HG03520 (cell line): ENCODE data around the gene PNPLA7.

ENCODE experiments used
- ATAC-seq: cut with Tn5 transposase; IDR thresholded peaks from one replicate; pipeline ENCODE4 v1.9.1; 2021; ENCODE audit warnings: mild to moderate bottlenecking, moderate library complexity; ENCODE audit not compliant: unreplicated experiment

The PNPLA7 gene

DNA sequence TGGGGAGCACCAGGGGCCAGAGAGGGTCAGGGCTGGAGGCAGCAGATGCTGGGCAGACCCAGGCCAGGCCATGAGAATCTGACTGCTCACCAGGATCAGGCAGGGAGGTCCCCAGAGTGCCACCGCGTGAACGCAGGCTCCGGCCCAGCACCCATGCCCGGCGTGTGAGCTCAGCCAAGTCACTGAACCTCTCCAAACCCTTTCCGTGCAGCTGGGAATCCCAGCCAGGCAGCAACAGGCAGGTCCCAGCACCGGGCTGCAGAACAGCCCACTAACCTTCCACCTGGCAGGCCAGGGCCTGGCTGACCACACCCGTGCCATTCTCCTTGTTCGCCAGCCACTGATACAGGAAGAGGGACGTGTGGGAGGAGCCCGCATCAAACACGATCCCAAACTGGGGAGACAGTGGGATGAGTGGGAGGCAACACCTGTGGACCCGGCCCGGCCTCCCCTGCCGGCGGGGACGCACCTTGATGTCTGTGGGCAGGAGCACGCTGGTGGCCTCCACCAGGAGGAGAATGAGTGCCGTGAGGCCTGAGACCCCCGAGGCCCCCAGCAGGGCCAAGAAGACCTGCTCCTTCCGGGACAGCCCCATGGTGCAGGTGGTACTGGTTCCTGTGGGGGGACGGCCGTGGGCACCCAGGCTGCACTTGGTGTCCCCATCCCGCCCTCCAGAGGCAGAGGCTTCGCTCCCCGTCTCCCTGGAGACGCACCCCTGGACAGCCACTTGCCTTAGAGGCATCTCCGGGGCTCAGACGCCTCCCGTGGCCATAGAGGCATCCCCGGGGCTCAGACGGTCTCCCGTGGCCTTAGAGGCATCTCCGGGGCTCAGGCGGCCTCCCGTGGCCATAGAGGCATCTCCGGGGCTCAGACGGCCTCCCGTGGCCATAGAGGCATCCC, 112.3 kb downstream of the PNPLA7 start:
- ATAC-seq: no peak

DNA sequence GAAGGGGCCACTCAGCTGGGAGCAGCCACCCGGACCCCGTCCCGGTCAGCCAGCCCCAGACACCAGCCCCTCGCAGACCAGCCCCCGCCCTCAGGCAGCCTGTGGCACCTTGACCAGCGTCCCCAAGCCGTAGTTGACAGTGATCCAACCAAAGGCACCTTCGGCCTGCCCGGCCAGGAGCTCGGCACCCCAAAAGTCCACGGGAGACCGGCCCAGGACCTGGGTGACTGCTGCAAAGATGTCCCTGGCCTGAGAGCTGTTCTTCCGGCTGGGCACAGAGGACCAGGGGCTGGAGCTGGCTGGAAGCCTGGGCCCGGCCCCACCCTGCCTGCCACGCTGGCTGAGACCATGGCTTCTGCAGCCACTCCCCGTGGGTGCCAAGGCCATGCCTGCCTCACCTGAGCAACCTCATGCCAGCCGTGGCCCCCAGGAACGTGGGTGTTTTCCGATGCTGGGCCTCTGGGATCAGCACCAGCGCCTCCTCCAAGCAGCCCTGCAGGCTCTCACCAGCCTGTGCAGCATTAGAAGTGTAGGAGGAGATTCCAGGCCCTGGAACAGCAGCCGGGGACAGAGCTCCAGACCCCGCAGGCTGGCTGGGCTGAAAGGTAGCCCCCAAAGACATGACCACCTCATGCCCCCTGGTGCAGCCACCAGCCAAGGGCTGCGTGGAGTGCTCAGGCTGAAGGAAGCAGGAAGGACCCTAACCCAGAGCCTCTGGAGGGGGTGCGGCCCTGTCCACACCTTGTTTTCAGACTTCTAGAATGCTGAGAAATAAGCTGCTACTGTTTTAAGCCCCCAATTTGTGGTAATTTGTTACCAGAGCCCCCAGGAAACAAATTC, 113.2 kb downstream of the PNPLA7 start:
- ATAC-seq: no peak

DNA sequence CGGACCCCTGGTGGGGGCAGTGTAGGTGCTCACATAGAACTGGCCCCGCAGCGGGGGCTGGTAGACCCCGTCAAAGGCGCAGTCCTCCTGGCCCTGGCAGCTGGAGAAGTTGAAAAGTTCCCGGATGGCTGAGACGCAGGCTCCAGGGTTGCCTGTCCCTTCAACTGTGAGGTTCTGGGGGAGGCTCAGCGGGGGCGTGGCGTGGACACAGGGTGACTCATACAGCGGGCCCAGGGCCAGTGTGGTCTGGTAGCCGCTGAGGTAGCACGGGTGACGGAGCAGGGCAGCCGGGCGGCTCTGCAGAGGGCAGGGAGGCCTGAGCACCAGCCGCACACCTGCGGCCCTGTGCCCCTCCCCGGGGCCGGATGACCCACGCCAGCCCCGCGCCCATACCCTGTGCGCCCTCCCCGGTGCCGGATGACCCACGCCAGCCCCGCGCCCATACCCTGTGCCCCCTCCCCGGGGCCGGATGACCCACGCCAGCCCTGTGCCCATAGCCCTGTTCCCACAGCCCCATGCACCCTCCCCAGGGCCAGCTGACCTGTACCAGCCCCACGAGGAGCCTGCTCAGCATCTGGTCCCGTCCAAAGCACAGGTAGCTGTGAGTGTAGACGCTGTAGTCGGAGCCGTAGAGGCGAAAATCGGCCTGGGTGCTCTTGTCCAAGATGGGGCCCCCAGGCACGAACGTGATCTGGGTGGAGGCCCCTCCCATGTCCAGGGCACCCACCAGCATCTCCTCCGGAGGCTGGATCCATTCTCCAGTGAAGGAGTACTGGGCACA, 114.0 kb downstream of the PNPLA7 start:
- no peak for ATAC-seq

DNA sequence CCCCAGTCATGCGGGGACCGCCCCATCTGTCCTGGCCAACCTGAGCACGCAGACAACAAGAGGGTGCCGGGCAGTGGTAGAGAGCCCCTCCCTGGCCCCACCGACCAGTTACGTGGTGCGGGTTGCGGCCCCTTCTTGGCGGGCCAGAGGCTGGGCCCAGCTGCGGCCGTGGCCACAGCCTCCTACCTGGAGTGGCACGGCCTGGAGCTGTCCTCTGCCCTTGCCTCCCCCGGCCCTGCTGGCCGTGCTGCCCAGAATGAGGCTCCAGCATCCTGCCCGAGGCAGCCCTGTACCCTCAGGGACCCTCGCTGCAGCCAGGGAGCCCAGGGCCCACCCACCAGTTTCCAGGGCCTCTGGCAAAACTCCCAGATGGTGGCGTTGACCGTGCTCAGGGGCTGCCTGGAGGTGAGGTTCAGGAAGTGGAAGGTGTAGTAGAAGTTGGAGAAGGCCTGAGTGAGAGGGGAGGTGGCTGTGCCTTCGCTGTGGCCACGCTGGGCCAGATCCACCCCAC, 114.8 kb downstream of the PNPLA7 start:
- no peak for ATAC-seq

DNA sequence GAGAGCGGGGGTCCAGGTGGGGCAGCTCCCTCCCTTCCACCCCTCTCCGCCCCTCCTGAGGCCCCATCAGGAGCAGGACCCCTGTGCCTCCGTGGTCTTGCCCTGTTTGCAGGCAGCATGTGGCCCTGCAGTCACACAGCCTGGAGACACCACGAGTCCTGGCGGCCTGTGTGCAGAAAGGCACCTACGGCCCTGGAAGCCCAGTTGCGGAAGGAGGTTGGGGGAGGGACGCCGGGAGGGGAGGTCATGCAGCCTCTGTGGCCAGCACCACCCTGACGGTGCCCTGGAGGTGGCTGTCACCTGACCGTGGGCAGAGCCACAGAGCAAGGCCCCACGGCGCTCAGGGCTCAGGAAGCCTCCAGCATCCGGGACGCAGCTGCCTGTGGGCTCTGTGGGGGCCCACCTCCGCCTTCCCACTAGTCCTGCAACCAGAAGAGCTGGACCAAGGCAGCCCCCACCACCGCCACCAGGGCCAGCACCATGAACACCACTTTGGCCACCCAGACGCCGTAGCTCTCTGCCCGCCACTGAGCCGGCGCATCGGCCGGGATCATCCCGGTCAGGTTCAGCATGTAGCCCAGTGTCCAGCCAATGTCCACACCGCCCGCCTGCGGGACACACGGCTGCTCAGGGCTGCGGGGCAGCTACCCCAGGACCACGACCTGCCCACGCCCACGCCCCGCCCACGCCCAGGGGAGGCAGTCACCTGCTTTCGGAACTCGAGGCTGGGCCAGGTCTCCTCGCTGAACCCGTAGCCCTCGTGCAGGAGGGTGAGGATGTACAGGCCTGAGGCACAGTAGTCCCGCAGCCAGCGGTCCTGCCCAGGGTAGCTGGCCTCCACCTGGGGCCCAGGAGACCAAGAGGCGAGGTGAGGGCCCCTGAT, 115.5 kb downstream of the PNPLA7 start:
- ATAC-seq: no peak

DNA sequence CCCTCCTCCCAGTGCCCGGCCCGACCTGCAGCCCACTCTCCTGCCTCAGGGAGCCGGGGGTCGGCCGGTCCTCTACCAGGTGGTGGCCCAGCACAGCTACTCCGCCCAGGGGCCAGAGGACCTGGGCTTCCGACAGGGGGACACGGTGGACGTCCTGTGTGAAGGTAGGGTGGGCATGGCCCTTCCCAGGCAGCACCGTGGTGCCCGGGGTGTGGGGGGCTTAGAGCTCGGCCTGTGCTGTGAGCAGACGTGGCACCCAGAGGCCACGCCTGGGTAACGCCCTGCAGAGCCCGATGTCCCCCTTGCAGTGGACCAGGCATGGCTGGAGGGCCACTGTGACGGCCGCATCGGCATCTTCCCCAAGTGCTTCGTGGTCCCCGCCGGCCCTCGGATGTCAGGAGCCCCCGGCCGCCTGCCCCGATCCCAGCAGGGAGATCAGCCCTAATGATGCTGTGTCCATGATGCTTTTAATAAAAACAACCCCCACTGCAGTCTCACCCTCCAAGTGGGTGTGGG, 116.2 kb downstream of the PNPLA7 start:
- no peak for ATAC-seq

DNA sequence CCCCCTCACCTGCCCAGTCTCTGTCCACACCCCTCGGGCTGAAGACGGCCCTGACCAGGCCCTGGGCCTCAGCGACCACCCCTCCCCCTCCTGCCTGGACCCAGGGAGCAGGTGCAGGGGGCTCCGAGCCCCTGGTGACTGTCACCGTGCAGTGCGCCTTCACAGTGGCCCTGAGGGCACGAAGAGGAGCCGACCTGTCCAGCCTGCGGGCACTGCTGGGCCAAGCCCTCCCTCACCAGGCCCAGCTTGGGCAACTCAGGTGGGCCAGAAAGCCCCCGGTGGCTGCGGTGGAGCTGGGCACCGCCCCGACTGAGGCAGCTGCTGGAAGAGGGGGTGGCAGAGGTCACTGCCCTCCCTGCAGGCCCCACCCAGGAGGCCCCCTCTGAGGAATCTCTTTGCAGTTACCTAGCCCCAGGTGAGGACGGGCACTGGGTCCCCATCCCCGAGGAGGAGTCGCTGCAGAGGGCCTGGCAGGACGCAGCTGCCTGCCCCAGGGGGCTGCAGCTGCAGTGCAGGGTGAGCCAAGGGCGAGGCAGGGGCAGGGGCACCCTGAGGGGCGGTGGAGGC, 116.8 kb downstream of the PNPLA7 start:
- ATAC-seq: no peak

DNA sequence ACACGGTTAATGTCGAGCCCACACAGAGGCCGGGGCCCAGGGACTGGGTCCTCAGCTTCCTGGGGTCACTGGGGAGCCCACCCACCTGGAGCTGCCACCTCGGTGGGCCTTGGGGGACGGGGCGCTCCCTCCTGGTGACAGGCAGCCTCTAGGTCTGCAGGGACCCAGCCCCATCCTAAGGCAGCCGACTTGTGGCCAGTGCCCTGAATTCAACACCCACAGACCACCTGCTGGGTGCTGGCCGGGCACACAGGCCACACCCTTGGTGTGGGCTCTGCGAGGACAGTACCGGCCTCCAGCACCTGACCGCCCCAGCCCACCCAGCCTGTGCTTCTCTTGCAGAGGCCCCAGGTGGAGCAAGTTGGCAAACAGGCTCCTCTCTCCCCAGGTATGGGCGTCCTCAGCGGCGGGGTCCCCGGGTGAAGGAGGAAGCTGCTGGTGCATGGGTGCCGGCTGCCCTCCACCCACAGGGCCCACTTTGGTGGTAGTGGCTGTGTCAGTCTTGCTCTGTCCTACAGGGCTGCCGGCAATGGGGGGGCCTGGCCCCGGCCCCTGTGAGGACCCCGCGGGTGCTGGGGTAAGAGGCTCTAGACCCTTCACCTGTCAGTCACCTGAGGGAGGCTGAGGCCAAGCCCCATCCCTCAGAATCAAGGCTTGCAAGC, 117.4 kb downstream of the PNPLA7 start:
- ATAC-seq: no peak

DNA sequence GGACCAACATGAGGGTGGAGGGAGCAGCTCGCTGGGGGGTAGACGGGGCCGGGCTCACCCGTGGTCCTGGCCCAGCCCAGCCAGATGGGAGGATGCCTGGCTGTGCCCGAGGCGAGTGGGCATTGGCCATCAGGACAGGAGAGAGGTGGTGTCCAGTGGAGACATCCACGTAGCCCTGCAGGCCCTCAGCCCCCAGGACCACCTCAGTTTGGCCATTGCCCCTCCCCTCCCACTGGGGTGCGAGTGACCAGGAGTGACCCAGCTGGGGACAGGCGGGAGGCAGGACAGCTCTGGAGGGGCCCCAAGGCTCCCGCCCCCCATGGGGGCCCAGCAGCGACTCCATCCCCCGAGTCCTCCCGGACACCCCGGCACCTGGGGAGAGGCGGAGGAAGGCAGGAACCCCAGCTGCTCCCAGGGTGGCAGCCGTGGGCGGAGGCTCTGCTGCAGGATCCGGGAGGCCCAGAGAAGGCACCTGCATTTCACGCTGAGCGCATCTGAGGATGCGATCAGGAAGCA, 118.7 kb downstream of the PNPLA7 start:
- ATAC-seq: no peak

DNA sequence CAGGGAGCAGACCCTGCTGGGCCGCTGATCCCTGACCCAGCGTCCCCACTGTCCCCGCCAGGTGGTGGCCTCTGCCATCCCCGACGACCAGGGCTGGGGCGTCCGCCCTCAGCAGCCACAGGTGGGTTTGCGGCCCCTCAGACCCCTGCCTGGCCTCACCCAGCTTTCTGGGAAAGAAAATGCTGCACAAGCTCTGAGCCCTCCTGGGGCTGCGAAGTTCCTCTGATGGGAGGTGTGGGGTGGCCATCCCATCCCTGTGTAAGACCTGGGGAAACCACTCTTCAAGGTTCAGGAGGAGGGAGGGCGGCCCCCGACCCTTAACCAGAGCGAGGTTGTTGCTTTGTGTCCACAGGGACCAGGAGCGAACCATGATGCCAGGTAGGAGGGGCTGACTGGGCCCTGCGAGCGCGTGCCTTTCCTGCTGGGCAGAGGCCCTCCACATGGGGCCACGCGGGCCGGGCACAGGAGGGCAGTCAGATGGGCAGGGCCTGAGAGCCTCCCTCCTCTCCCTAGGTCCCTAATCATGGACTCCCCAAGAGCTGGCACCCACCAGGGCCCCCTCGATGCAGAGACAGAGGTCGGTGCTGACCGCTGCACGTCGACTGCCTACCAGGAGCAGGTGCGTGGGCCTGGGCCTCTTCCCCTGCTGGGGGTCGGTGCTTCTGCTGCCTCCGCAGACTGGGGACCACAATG, 119.3 kb downstream of the PNPLA7 start:
- no peak for ATAC-seq

DNA sequence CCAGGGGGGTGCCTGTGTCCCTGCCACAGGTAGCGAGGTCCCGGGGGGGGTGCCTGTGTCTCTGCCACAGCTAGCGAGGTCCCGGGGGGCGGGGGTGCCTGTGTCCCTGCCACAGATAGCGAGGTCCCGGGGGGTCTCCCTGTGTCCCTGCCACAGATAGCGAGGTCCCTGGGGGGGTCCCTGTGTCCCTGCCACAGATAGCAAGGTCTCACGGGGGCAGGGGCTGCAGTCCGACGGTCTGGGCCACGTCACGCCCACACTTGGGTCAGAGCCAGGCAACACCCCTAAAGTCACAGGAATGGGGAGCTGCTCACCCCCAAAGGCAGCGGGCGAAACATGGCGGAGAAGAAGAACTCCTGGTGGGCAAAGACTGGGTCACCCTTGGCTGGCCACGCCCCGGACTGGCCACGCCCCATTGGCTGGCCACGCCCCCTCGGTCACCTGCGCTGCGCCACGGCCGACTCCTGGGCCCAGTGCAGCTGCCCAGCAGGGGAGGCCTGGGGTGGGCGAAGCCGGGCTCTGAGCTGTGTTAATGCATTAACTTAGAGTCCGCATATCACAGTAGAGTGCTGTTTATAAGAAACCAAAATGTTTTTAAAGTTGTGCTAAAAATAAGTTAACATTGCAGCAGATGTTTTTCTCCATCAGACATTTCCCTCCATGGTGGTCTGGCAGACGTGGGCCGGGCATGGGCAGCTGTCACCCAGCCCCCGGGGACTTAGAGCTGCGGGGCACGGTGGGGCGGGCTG, 120.1 kb downstream of the PNPLA7 start:
- ATAC-seq: no peak

DNA sequence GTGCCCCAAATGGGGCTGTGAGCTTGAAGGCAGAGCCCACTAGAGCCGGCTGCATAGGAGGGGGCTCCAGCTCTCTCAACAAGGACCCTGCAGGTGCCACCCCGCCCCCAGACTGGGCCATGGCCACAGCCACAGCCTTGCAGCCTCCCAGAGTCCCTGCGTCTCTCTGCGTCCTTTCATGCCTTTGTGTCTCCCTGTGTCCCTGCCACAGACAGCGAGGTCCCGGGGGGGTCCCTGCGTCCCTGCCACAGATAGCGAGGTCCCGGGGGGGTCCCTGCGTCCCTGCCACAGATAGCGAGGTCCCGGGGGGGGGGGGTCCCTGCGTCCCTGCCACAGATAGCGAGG, 120.7 kb downstream of the PNPLA7 start:
- no peak for ATAC-seq

DNA sequence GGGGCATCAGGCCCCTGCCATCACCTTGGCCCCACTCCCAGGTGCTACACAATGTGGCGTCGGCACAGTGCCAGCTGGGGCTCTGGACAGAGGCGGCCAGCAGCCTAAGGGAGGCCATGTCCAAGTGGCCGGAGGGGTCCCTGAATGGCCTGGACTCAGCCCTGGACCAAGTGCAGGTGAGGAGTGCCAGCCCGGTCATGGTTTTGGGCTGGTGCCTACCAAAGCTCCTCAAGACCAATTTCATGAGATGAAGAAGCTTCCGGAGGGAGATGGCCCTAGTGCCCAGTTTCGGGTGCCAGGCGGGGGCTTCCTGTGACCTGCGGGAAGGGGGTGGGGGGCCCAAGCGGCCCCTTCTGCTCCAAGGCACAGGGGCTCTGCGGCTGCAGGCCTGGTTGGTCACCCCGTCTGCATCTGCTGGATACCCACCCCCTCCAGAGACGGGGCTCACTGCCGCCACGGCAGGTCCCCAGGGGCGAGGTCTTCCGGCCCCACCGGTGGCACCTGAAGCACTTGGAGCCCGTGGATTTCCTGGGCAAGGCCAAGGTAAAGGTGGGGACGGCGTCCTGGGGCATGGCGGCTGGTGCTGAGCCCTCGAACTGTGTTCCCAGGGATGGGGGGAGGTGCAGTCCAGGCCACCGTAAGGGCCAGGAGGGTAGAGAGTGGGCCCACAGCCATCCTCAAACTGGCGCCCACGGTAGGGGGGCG, 121.2 kb downstream of the PNPLA7 start:
- ATAC-seq: no peak

DNA sequence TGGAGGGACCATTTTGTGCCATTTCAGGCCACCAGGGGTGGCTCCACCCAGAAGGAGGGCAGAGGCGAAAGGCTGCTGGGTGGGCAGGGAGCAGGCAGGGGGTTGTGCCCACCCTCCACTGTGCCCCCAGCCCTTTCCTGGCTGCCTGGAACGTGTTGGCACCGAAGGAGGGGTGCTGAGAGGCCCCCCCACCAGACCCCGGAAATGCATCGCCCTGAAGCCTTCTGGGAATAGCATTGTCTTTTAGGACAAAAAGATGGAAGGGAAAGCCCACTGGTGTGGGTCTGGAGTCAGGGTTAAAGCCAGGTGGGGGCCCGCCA, 121.9 kb downstream of the PNPLA7 start:
- ATAC-seq: no peak

DNA sequence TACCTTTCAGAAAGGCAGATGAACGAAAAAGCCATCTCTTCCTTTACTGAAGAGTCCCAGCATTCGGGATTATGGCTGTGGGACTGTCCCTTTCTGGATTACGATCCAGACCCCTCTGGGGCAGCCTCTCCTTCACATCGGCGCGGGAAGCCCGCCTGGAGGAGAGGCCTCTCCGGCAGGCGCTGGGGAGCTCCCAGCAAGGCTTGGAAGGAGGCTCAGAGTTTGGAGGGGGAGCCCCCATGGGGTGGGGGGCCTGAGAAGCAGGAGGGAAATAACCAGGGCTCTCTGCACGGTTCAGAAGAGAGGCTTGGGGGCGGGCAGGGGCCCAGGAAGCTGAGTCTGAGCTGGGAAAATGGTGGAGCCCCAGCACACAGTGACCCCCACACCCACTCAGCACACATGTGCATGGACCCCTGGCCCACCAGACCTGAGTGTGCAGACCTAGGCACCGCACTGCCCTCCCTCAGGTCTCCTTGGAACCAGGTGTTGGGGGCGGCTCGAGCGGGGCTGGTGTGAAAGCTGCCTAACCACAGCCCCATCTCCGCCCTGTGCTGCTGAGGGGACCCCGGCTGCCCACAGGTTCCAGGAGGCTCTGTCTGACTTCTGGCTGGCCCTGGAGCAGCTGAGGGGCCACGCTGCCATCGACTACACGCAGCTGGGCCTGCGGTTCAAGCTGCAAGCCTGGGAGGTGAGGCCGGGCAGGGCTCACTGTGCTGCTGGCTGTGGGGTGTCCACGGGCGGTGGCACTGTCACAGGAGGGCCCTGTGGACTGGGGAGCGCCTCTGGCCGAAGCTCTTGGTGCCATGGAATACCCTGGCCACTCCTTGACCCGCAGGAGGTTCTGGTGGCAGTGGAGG, 122.5 kb downstream of the PNPLA7 start:
- no peak for ATAC-seq

DNA sequence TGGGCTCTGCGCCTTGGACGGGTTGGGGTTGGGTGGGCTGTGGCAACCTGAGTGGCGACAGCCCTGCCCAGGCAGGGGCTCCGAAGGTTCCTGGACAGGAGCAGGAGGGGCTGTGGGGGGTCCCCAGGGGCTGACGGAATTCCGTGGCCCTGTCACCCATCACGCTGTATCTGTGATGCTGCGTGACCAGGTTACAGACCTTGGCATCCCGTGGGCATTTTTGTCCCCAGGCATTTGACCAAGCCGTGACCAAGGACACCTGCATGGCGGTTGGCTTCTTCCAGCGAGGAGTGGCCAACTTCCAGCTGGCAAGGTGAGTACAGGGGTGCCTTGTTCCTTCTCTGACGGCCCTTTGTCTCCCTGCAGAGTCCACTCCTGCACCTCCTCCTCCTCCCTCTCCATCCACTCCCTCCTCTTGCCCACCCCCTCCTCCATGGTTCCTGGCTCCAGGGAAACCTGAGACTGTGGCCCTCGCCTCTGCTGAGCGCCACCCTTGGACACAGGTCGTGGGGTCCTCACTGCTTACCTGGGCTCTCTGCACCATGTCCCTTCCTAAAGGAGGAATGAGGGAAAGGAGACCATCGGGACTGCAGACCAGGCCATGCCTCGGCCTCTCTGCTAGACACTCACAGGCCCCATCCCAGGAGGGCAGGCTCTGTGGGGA, 124.1 kb downstream of the PNPLA7 start:
- ATAC-seq: no peak
